HAP-1 (cell line): ENCODE measurements around the gene EGFL7.
A peak's percentile ranks its signal among the peaks of the same experiment; 100 is the strongest.

Experiments
- DNase-seq, 2 experiments: peaks; one replicate each; pipeline ENCODE4 v3.0.0-alpha.2; 2016 to 2020; ENCODE audit warnings: low spot score in 2 of 2
- H3K27me3 ChIP-seq: fragments of 250-450 bp; sonication (Bioruptor Pico); 2 replicates; pipeline ENCODE4 v1.5.1; 2020; ENCODE audit warnings: low read depth, mild to moderate bottlenecking, moderate library complexity
- H3K36me3 ChIP-seq: fragments of 250-450 bp; sonication (Bioruptor Pico); replicated peaks from 2 replicates; pipeline ENCODE4 v1.5.1; 2020; ENCODE audit warnings: mild to moderate bottlenecking
- H3K4me1 ChIP-seq: fragments of 250-450 bp; sonication (Bioruptor Pico); 2 replicates; pipeline ENCODE4 v1.5.1; 2020; ENCODE audit warnings: mild to moderate bottlenecking
- H3K4me3 ChIP-seq: fragments of 250-450 bp; sonication (Bioruptor Pico); 2 replicates; pipeline ENCODE4 v1.5.1; 2020; ENCODE audit warnings: mild to moderate bottlenecking, moderate library complexity
- H3K9me3 ChIP-seq: fragments of 250-450 bp; sonication (Bioruptor Pico); 2 replicates; pipeline ENCODE4 v1.5.1; 2020; ENCODE audit warnings: mild to moderate bottlenecking, moderate library complexity
- in situ Hi-C: fragments of 300-500 bp; cut with MboI; formaldehyde crosslinking; loops from 3 replicates; pipeline ENCODE4 v1.14.3; 2020; ENCODE audit warnings: low sequenced_read_pairs, inconsistent platforms, mixed read lengths

EGFL7 gene

DNA sequence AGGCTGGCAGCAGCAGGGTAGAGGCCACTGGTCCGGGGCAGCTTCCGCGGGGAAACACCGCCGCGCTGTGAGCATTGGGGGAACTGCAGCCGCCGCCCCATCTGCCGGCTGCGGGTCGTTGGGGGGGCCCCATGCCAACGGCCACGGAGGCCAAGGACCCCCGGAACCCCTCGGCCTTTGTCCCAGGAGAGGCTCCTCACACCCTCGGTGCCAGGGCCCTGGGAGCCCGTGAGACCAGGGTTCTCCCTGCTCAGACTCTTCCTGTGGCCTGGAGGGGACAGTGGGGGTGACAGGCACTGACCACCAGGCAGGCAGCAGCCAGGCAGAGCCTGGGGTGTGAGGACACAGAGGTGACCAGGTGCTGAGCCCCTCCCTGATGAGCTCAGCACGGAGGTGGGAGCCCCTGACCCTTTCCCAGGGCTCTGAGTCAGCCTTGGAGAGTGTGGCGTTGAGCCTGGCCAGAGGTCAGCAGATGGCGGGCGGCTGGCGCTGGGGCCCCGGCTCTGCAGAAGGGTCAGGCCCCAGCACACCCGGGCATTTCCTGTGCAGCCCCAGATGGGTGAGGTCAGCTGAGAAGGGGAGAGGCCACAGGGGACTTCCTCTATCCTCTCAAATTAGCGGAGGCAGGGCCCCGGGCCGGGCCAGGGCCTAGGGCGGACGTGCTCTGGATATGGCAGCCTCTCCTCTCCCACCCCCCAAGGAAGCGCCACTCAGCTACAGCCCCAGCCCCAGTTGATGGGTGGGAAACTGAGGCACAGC lies 17.9 kb upstream of the EGFL7 start:
- in situ Hi-C loops = no loop called here
- peak in 1 of 2 experiments; percentile 90 for DNase-seq
- Histone ChIP-seq H3K9me3 (no peaks in the 10 kb centered on the region), H3K4me3 (no peak overlapping the region), H3K36me3 (no peaks in the 10 kb centered on the region), H3K27me3 (no peaks in the 10 kb centered on the region), H3K4me1 (no peaks in the 10 kb centered on the region; the same call in 1 of the 2 replicates)

DNA sequence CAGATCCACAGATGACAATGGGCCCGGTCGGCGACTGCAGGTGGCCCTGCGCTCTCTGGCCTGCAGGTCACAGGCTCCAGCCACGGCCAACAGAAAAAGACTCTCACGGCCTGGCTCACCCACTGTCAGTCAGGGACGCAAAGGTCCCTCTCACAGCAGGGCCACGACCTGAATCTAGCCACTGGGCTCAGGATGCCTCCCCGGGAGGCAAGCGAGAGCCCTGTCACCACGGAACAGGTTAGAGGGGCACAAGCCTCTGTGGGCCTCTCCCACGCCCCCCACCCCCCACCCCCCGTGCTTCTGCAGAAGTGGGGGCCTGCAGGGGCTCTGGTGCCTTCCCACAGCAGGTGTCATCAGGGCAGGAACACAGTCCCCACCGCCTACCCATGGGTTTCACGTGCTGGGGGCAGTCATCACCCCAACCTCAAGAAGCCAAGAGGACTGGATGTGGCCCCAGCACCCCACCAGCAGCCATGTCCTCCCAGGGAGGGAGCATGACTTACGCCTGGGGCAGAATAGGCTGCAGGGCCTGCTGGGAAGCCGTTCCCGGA lies 17.3 kb upstream of the EGFL7 start:
- no peaks in the 10 kb centered on the region; the same call in 1 of the 2 replicates for H3K4me1 ChIP-seq
- no peaks in the 10 kb centered on the region for H3K36me3 ChIP-seq
- H3K27me3 ChIP-seq = no peaks in the 10 kb centered on the region
- in situ Hi-C loops = no loop called here
- no peak overlapping the region for H3K4me3 ChIP-seq
- H3K9me3 ChIP-seq = no peaks in the 10 kb centered on the region
- no peak for DNase-seq

DNA sequence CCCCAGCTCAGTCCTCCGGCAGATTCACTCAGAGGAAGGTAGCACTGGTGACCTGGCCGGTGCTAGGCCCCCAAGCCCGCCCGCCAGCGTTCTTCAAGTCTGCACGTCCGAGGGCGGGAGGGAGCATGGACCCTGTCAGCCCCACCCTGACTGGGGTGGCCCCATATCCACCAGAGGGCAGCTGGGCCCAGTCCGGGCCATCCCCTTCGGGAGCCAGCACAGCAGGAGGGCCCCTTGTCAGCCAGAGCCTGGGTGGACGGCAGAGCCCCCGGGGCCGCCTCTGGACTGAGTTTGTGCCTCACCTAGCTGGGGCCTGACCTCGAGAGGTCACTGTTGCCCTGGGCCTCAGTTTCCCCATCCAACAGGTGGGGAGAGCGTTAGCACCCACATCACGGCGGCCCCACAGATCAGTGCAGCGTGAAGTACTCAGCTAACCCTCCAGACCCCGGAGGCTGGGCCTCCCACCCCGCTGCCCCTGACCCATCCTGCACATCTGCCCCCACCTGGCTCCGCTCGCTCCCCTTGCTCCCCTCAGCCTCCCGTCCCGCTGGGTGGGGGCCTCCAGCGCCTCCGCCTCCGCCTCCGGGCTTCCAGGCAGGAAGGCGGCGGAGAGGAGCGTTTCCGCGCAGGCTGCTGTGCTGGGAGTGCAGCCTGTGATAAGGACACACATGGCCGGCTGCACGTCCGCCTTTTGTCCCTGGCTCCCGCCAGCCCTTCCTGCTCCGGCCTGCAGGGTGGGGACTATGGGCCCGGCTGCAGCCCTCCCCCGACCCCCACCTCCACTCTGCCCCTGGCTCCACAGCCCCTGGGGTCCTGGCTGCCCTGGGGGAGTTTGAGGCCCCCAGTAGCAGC lies 16.6 kb upstream of the EGFL7 start:
- DNase-seq = no peak
- no peak overlapping the region for H3K4me3 ChIP-seq

DNA sequence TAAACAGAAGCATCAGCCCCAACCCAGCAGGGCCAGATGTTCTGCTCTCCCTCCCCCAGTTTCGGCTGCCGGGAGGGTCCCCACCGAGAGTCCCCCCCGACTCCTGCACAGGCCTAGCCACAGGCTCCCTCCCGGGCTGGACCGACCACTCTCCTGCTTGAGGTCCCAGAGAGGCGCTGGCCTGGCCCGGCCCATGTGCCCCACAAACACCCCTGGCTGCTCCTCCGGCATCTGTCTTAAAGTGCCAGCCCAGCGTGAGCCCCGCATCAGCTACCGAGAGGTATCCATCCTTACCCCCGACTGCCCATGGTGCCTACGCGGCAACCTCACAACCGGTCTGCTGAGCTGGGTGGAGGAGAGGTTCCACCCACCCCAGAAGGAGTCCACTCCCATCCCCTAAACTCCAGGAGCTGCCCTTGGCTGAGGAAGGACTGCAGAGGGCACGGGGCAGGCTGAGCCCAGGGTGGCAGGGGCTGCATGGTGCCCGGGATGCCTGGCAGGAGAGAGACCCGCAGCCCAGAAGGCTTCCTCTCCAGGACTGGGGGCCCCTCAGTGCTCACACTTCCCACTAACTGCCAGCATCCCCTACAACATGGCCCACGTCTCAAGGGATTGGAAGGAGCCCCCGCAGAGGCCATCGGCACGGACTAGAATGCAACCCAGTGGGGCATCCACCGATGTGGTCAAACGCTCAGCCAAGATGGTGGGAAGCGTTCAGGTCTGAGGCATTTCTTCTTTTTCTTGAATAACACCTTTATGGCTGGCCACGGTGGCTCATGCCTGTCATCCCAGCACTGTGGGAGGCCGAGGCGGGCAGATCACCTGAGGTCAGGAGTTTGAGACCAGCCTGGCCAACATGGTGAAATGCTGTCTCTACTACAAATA lies 15.6 kb upstream of the EGFL7 start:
- Histone ChIP-seq H3K4me3 (no peak overlapping the region), H3K9me3 (no peaks in the 10 kb centered on the region), H3K36me3 (no peaks in the 10 kb centered on the region), H3K27me3 (no peaks in the 10 kb centered on the region), H3K4me1 (no peaks in the 10 kb centered on the region; the same call in 1 of the 2 replicates)
- no peak for DNase-seq
- in situ Hi-C loops = no loop called here

More for the DNA sequence above, 16.6 kb upstream of the EGFL7 start:
- Histone ChIP-seq H3K4me1 (no peaks in the 10 kb centered on the region; the same call in 1 of the 2 replicates), H3K36me3 (no peaks in the 10 kb centered on the region), H3K27me3 (no peaks in the 10 kb centered on the region), H3K9me3 (no peaks in the 10 kb centered on the region)
- in situ Hi-C loops = no loop called here

DNA sequence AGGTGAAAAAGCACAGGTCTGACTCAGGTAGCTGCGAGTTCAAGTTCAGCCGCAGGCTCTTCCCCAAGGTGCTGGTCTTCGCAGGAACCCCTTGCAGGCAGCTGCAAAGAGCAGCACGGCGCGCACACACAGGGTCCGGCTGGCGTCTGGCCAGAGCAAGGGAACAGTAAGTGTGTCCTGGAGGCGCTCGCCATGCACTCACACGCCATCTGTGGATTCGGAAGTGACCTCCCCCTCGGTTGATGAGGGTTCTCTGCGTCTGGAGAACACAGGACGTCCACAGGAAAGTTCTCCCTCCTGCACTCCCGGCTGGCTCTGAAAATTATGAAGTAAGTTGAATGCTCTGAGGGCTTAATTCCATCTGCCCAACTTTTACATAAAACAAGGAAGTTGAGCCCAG lies 14.0 kb upstream of the EGFL7 start:
- DNase-seq = no peak
- H3K27me3 ChIP-seq = no peaks in the 10 kb centered on the region
- no peak overlapping the region for H3K4me3 ChIP-seq
- no peaks in the 10 kb centered on the region; the same call in 1 of the 2 replicates for H3K4me1 ChIP-seq
- in situ Hi-C loops = no loop called here
- H3K36me3 ChIP-seq = no peaks in the 10 kb centered on the region
- H3K9me3 ChIP-seq = no peaks in the 10 kb centered on the region

DNA sequence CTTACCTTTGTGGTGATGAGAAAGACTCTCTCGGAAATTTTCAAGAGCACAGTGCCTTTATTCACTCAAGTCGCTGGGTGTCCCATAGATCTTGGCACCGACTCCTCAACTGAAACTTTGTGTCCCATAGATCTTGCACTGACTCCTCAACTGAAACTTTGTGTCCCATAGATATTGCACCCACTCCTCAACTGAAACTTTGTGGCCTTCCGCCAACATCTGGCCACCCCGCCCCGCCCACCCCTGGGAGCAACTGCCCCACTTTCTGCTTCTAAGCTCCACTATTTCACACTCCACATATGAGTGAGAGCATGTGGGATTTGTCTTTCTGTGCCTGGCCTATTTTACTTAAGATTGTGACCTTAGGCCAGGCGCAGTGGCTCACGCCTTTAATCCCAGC lies 12.7 kb upstream of the EGFL7 start:
- H3K4me3 ChIP-seq = no peak overlapping the region
- DNase-seq = no peak
- H3K36me3 ChIP-seq = no peaks in the 10 kb centered on the region
- H3K27me3 ChIP-seq = no peaks in the 10 kb centered on the region
- H3K4me1 ChIP-seq = no peaks in the 10 kb centered on the region
- no peaks in the 10 kb centered on the region for H3K9me3 ChIP-seq
- in situ Hi-C loops = no loop called here

DNA sequence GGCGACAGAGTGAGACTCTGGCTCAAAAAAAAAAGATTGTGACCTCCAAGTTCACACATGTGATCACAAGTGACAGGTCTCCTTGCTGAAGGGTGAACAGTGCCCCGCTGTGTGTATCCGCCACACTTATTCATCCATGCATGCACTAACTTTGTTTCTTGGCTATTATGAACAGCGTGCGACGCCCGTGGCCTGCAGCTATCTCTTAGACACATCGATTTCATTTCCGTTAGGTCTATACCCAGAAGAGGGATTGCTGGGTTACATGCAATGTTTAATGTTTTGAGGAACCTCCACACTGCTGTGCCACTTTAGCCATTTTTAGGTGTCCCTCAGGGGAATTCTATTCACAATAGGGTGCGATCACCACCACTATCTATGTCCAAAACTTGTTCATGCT lies 12.1 kb upstream of the EGFL7 start:
- Histone ChIP-seq H3K9me3 (no peaks in the 10 kb centered on the region), H3K36me3 (no peaks in the 10 kb centered on the region), H3K4me3 (no peak overlapping the region), H3K27me3 (no peaks in the 10 kb centered on the region), H3K4me1 (no peaks in the 10 kb centered on the region)
- DNase-seq = no peak
- in situ Hi-C loops = no loop called here

DNA sequence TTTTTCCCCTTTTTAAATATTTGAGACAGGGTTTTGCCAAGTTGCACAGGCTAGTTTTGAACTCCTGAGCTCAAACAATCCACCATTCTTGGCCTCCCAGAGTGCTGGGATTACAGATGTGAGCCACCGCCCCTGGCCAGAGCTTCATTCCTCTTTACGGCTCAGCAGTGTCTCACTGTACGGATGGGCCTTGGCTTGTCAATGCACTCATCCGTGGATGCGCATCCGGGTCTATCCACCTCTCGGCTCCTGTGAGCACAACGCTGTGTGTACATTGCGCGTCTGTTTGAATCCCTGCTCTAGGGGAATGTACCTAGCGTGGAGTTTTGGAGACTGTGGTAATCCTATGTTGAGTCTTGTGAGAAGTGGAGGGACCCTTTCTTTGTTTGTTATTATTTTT lies 10.9 kb upstream of the EGFL7 start:
- no peaks in the 10 kb centered on the region for H3K4me1 ChIP-seq
- H3K27me3 ChIP-seq = peaks cover 6% of the 10 kb centered on the region
- DNase-seq = no peak
- in situ Hi-C loops = no loop called here
- no peaks in the 10 kb centered on the region for H3K9me3 ChIP-seq
- H3K4me3 ChIP-seq = no peak overlapping the region
- no peaks in the 10 kb centered on the region for H3K36me3 ChIP-seq

DNA sequence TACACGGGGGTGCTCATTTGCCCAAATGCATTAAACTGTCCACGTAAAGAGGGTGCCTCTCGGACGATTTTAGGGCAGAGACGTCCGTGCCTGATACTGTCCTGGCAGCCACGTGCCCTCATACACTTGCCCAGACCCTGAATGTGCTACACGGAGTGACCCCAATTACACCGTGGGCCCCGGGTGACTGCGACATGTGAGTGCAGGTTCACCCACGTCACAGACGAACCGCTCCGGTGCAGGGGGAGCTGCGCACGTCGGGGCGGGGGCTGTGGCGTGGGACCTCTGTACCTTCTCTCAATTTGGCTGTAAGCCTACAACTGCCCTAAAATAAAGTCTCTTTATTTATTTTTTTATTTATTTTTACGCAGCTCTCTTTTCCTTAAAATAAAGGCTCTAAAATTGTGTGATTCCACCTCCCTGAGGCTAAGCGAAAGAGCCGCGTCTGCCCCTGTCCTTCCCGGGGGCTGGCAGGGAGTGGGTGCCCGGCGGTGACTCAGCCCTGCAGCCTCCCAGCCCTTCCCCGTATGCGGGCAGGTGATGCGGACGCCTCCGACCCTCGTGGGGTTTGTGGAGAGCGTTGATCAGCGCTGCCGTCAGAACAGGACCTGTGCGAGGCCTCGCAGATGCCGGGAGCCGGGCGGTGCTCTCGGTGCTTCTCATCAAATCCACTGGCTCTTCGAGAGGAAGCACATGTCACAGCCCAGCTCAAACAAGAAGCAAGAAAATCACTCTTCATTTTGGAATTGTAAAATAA lies 9.2 kb upstream of the EGFL7 start:
- no peaks in the 10 kb centered on the region for H3K36me3 ChIP-seq
- H3K27me3 ChIP-seq = peaks cover 23% of the 10 kb centered on the region
- no peak for DNase-seq
- H3K9me3 ChIP-seq = no peaks in the 10 kb centered on the region
- no peaks in the 10 kb centered on the region for H3K4me1 ChIP-seq
- in situ Hi-C loops = no loop called here
- H3K4me3 ChIP-seq = no peak overlapping the region

DNA sequence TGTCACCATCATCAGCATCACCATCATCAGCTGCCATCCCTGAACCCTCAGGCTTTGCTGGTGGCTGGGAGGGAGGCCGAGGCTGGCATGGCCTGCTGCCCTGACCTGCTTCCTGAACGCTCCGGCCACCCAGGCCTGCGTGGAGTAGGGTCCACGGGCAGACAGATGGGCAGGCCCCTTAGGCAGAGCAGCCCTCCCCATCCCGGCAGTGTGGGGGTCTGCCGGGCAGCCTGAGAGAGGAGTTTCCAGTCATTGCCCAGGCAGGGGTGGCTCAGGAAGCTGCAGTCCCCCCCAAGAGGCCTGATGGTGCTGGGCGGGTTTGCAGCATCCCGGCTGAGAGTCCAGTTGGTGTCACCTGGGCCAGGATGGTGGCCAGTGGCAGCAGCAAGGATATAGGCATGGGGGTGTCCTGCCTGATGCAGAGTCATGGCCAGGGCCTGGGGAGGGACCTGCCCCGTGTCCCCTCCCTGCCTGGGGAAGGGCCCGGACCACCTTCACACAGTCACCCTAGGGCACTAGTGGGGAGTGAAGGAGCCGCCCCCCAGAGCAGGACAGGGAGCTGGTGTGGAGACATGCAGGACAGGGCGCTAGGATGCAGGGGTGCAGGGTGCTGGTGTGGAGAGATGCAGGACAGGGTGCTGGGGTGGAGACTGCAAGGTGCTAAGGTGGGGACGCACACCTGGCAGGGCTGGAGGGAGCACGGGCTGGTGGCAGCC lies 7.7 kb upstream of the EGFL7 start:
- Histone ChIP-seq H3K36me3 (no peaks in the 10 kb centered on the region), H3K4me3 (no peak overlapping the region), H3K27me3 (peaks cover 38% of the 10 kb centered on the region), H3K9me3 (no peaks in the 10 kb centered on the region), H3K4me1 (no peaks in the 10 kb centered on the region)
- in situ Hi-C loops = no loop called here
- no peak for DNase-seq

DNA sequence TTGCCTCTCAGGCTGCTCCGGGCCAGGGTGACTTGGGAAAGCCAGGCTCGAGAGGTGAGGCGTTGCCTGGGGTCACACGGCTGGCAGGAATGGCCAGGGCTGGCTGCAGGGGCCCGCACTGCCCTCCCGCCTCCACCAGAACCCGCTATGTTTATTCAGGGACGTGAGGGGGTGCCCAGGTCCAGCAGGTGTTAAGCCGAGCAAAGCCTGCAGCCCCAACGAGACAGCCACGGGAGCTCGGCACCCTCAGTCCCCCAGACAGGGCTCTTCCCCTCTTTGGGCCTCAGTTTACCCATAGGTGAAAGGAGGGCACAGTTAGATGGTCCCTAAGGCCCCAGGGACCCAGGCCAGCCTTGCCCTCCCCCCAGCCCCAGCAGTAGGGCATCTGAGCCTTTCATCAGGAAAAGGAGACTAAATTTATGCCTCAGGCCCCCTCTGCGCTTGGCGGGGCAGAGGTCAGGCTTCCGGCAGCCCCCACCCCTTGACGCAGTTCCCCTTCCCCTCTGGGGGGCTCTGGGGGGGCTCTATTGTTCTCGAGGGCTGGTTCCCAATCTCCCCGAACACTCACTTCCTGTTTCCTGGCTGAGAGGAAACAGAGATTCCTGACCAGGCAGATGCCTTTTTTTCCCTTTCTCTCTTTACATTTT lies 7.1 kb upstream of the EGFL7 start:
- H3K9me3 ChIP-seq = no peaks in the 10 kb centered on the region
- no peaks in the 10 kb centered on the region for H3K36me3 ChIP-seq
- in situ Hi-C loops = no loop called here
- no peaks in the 10 kb centered on the region for H3K4me1 ChIP-seq
- H3K27me3 ChIP-seq = peaks cover 44% of the 10 kb centered on the region
- DNase-seq = no peak
- H3K4me3 ChIP-seq = no peak overlapping the region

DNA sequence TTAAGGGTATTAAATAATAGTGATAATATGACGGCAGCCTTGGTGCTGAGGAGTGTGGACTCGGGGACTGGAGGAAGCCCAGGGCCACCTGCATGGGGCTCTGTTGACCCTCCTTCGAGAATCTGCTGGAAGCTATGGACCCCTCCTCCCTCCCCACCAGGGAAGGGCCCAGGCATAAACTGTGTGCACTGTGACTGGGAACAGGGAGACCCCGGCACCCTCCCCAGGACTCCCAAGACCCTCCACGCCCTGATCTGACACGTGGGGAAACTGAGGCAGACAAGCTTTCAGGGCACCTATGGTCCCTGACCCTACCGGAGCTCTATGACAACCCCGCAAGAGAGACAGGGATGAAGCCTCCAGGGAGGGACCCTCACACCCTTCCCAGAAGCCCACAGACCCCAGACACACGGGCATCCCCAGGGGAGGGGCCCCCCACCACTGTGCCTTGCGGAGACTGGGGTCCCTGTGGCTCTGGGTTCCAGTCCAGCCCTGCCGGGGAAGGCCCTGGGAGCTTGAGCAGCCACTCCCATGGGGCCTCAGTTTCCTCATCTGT lies 6.5 kb upstream of the EGFL7 start:
- no peak for DNase-seq
- no peak overlapping the region for H3K4me3 ChIP-seq
- no peaks in the 10 kb centered on the region for H3K9me3 ChIP-seq
- in situ Hi-C loops = no loop called here
- H3K27me3 ChIP-seq = peaks cover 47% of the 10 kb centered on the region
- no peaks in the 10 kb centered on the region for H3K4me1 ChIP-seq
- no peaks in the 10 kb centered on the region for H3K36me3 ChIP-seq
